BE2C (cell line): Measurements from ENCODE around the gene ANKRD52.
A peak's percentile ranks its signal among the peaks of the same experiment; 100 is the strongest.
"Not testable (repeated sequence)": the region's sequence is repeated elsewhere in the genome, so short reads cannot be mapped to it uniquely, and the experiment has no call there.

ENCODE experiments used
- DNase-seq: peaks from one replicate; pipeline ENCODE4 v3.0.0-alpha.2; 2020
- H3K27me3 ChIP-seq: fragments of 250-450 bp; sonication (Bioruptor Pico); 2 replicates; pipeline ENCODE4 v1.5.1; 2020; ENCODE audit warnings: mild to moderate bottlenecking
- H3K36me3 ChIP-seq: fragments of 250-450 bp; sonication (Bioruptor Pico); 2 replicates; pipeline ENCODE4 v1.5.1; 2020; ENCODE audit warnings: mild to moderate bottlenecking
- H3K4me1 ChIP-seq: fragments of 250-450 bp; sonication (Bioruptor Pico); 2 replicates; pipeline ENCODE4 v1.5.1; 2020
- H3K4me3 ChIP-seq: 2 replicates; pipeline ENCODE4 v1.5.1; 2011; ENCODE audit warnings: low read depth, low read length
- H3K9me3 ChIP-seq: fragments of 250-450 bp; sonication (Bioruptor Pico); 2 replicates; pipeline ENCODE4 v1.5.1; 2020
- TF ChIP-seq, protein P1 (sequence below): IDR thresholded peaks from 2 replicates; pipeline ENCODE4 v1.5.1; 2012; ENCODE audit warnings: mild to moderate bottlenecking, low read depth, low read length

ANKRD52 gene

DNA sequence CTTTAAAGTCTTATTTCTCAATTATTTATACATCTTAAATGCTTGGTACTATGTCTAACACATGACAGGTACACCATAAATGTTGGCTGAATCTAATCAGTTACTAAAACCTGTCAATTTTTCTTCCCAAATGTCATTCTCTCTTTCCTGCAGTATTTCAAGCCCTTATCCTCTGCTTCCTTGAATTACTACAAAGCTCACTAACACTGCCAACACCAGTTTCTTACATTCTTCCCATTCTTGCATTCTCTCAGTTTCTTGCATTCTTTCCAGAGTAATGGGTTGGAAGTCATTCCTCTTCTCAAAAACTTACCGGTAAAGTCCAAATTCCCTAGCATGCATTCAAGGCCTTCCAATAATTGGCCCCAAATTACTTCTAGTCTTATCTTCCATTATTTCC, 59.3 kb downstream of the ANKRD52 start:
- H3K4me1 ChIP-seq: no peaks in the 10 kb centered on the region
- TF ChIP-seq, protein P1, sequence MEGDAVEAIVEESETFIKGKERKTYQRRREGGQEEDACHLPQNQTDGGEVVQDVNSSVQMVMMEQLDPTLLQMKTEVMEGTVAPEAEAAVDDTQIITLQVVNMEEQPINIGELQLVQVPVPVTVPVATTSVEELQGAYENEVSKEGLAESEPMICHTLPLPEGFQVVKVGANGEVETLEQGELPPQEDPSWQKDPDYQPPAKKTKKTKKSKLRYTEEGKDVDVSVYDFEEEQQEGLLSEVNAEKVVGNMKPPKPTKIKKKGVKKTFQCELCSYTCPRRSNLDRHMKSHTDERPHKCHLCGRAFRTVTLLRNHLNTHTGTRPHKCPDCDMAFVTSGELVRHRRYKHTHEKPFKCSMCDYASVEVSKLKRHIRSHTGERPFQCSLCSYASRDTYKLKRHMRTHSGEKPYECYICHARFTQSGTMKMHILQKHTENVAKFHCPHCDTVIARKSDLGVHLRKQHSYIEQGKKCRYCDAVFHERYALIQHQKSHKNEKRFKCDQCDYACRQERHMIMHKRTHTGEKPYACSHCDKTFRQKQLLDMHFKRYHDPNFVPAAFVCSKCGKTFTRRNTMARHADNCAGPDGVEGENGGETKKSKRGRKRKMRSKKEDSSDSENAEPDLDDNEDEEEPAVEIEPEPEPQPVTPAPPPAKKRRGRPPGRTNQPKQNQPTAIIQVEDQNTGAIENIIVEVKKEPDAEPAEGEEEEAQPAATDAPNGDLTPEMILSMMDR: no peak
- H3K9me3 ChIP-seq: no peaks in the 10 kb centered on the region
- no peak overlapping the region for H3K4me3 ChIP-seq
- DNase-seq: no peak
- no peaks in the 10 kb centered on the region for H3K36me3 ChIP-seq
- no peaks in the 10 kb centered on the region for H3K27me3 ChIP-seq

DNA sequence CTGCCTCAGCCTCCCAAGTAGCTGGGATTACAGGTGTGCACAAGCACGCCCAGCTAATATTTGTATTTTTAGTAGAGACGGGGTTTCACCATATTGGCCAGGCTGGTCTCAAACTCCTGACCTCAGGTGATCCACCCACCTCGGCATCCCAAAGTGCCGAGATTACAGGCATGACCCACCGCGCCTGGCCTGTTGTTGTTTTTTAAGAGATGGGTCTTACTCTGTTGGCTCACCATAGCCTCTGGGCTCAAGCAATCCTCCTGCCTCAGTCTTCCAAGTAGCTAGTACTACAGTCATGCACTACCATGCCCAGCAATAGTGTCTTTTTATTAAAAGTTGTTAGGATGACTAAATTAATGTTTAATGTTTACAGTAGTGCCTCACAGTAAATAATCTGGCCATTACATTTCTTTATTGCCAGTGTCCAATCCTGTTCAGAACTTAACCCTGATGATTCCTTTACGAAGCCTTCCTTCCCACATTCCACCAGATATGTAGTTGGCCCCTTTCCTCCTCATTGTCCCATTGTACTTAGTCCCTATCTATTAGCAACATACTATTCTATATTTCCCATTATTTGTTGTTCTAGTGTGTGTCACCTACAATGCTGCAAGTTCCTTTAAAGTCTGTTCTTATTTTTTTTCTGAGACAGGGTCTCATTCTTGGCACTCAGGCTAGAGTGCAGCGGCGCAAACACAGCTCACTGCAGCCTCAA, 60.1 kb downstream of the ANKRD52 start:
- no peaks in the 10 kb centered on the region for H3K36me3 ChIP-seq
- TF ChIP-seq, protein P1: no peak
- H3K27me3 ChIP-seq: no peaks in the 10 kb centered on the region
- H3K4me1 ChIP-seq: no peaks in the 10 kb centered on the region
- no peaks in the 10 kb centered on the region for H3K9me3 ChIP-seq
- no peak for DNase-seq
- no peak overlapping the region for H3K4me3 ChIP-seq

DNA sequence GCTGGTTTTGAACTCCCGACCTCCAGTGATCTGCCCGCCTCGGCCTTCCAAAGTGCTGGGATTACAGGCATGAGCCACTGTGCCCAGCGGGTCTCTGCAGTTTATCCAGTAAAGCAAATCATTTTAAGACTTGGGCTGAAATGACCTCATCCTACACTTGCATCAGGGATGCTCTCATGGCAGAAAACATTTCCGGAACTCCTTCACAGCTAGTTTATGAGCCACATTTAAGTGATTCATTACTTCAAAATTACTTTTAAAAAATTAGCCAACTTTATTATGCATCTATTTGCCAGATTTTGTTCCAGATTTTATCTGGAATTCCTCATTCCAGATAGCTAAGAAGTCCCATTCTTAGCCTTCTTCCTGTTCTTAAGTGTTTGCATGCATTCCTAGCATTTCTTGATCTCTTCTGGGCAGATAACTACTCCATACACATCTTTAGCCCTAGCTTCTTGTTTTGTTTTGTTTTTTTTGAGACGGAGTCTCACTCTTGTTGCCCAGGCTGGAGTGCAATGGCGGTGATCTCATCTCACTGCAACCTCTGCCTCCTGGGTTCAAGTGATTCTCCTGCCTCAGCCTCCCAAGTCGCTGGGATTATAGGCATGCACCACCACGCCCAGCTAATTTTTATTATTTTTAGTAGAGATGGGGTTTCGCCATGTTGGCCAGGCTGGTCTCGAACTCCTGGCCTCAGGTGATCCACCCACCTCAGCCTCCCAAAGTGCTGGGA, 61.2 kb downstream of the ANKRD52 start:
- not testable (repeated sequence) for H3K4me3 ChIP-seq, H3K9me3 ChIP-seq, H3K36me3 ChIP-seq, H3K27me3 ChIP-seq, H3K4me1 ChIP-seq, DNase-seq

DNA sequence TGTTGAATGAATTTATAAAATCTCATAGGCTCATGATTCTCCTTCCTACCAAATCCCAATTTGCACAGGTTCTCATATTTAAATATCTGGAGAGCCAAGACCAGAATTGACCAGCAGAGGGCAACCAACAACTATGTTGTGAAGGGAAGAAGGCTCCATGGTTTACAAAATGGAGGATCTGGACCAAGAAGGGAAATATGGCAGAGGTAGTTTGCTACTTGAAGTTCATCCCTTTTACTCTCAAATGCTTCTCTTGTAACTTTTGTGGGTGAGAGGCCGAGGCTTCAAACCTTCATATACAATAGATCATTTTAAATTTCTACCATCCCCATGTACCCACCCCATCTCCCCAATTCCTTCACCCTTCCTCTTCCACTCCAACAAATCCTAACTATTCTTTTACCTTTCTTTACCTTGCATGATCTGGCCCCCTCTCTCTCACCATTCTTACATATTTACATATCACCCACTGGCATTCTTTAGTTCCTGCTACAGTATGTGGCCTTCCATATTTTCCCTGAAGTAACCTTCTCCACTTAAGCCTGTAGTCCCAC, 65.1 kb downstream of the ANKRD52 start:
- DNase-seq: peak; percentile 86
- Histone ChIP-seq H3K27me3 (no peaks in the 10 kb centered on the region), H3K4me3 (no peak overlapping the region), H3K36me3 (no peaks in the 10 kb centered on the region; the same call in 1 of the 2 replicates), H3K4me1 (no peaks in the 10 kb centered on the region), H3K9me3 (no peaks in the 10 kb centered on the region)
- TF ChIP-seq, protein P1: peak; percentile 90

DNA sequence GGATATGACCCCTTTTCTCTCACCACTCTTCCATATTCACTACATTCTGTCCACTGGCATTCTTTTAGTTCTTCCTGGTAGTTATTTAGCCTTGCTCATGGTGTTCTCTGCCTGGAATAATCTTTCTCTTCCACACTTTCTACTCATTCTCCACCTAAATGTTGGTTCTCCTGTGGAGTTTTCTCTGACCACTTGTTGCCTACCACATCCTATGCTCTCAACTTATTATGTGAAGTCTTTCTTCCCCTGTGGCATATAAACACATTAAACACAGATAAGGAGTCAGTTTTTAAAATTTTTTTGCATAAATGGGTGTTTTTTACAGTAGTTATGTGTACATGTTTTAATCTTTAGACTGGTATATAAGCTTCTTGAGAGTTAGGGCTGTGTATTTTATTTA, 65.6 kb downstream of the ANKRD52 start:
- TF ChIP-seq, protein P1: no peak
- no peaks in the 10 kb centered on the region for H3K9me3 ChIP-seq
- DNase-seq: no peak
- no peak overlapping the region for H3K4me3 ChIP-seq
- H3K27me3 ChIP-seq: no peaks in the 10 kb centered on the region
- no peaks in the 10 kb centered on the region for H3K4me1 ChIP-seq
- no peaks in the 10 kb centered on the region; the same call in 1 of the 2 replicates for H3K36me3 ChIP-seq

DNA sequence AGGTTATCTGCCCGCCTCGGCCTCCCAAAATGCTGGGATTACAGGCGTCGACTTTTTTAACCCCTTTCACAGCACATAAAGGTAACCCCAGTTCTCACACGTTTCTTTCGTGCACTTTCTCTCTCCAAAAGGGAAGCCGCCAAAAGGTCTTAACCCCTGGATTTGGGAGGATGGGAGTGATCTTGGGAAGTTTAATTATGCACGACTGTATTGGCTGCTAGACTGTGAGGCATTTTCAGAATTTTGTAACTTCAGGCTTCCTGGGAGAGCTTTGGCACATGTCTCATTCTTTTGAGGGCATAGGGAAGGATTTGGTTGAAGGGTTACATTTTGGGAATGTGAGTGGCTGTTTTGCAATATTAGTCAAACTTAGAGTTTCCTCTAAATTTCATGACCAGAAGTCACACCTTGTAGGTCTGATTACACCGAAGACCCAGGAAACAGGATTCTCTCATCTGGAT, 67.5 kb downstream of the ANKRD52 start:
- TF ChIP-seq, protein P1: no peak

More for the DNA sequence above, 67.5 kb downstream of the ANKRD52 start:
- Histone ChIP-seq H3K27me3 (no peaks in the 10 kb centered on the region), H3K9me3 (no peaks in the 10 kb centered on the region), H3K4me3 (peak overlapping the region; percentile 92), H3K4me1 (no peaks in the 10 kb centered on the region), H3K36me3 (peaks cover 7% of the 10 kb centered on the region)
- DNase-seq: no peak
